ENCODE measurements around the gene LASP1NB.

DNA sequence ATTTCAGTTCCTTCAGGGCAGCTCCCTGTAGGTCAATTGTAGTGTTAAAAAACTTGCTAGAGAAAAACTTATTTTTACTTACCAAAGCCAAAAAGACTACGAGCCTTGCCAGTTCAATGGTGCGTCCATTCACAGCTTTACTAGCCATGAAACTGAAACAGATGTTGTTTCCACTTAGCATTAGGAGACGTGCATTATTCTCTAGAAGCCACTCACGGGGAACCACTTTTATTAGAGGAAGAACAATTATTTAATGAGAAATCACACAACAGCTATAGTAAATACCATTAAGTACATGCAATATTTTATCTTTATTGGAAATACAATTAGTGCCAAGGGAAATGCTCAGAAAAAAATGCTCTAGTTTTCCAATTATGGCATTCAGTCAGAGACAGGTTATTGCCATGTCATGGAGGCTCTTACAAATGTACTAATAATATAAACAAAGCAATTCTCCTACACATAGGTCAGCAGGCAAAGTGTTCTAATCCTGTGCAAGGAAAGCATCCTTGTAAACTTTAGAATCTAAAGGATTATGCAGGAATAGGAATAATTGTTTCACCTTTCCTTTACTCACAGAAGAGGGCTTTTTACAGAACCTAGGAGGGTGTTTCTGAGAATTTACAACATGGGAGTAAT is 17.4 kb downstream of the LASP1NB start:
- TF ChIP-seq, protein P1, sequence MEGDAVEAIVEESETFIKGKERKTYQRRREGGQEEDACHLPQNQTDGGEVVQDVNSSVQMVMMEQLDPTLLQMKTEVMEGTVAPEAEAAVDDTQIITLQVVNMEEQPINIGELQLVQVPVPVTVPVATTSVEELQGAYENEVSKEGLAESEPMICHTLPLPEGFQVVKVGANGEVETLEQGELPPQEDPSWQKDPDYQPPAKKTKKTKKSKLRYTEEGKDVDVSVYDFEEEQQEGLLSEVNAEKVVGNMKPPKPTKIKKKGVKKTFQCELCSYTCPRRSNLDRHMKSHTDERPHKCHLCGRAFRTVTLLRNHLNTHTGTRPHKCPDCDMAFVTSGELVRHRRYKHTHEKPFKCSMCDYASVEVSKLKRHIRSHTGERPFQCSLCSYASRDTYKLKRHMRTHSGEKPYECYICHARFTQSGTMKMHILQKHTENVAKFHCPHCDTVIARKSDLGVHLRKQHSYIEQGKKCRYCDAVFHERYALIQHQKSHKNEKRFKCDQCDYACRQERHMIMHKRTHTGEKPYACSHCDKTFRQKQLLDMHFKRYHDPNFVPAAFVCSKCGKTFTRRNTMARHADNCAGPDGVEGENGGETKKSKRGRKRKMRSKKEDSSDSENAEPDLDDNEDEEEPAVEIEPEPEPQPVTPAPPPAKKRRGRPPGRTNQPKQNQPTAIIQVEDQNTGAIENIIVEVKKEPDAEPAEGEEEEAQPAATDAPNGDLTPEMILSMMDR (conservative IDR thresholded peaks at IDR 0.05; ENCODE audit: low read length): no peak
- TF ChIP-seq EZH2phosphoT487 (IDR thresholded peaks at IDR 0.05; ENCODE audit: borderline replicate concordance): no peak

Data from Loucy (cell line).